ENCODE data around the gene FERMT1. TPM values are rescaled to one million over a fixed set of nuclear protein-coding genes. Genes with fewer than 3 reads are reported as not detected.

Gene FERMT1, protein sequence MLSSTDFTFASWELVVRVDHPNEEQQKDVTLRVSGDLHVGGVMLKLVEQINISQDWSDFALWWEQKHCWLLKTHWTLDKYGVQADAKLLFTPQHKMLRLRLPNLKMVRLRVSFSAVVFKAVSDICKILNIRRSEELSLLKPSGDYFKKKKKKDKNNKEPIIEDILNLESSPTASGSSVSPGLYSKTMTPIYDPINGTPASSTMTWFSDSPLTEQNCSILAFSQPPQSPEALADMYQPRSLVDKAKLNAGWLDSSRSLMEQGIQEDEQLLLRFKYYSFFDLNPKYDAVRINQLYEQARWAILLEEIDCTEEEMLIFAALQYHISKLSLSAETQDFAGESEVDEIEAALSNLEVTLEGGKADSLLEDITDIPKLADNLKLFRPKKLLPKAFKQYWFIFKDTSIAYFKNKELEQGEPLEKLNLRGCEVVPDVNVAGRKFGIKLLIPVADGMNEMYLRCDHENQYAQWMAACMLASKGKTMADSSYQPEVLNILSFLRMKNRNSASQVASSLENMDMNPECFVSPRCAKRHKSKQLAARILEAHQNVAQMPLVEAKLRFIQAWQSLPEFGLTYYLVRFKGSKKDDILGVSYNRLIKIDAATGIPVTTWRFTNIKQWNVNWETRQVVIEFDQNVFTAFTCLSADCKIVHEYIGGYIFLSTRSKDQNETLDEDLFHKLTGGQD
- 29.5 and 39.1 TPM in 2 replicates for total RNA-seq (2016; rRNA removed; fragmentation: Illumina TruSeq; extraction: Trizol)
- total RNA-seq (2016; cell fraction: cytosol; rRNA removed; fragmentation: Illumina TruSeq; extraction: Trizol; ENCODE audit: low read depth), result 4.8 and 6.7 TPM in 2 replicates
- total RNA-seq (2016; cell fraction: insoluble cytoplasmic fraction; rRNA removed; fragmentation: Illumina TruSeq; extraction: Trizol), result 29.9 and 33.9 TPM in 2 replicates
- 27.3 and 30.6 TPM in 2 replicates for total RNA-seq (2016; cell fraction: membrane; rRNA removed; fragmentation: Illumina TruSeq; extraction: Trizol)
- total RNA-seq (2016; cell fraction: nucleus; rRNA removed; fragmentation: Illumina TruSeq; extraction: Trizol), result 18.7 and 22.5 TPM in 2 replicates
- polyA plus RNA-seq (2011; rRNA removed), result 15.1 and 15.8 TPM in 2 replicates
- 8.4 and 8.5 TPM in 2 replicates for polyA plus RNA-seq (2011; cell fraction: cytosol; rRNA removed)
- polyA plus RNA-seq (2011; cell fraction: nucleus; rRNA removed), result 9.7 and 11.7 TPM in 2 replicates
- polyA plus RNA-seq (2012), result 9.2 and 11.7 TPM in 2 replicates
- polyA plus RNA-seq (2016; cell fraction: cytosol; fragmentation: Illumina TruSeq; extraction: Trizol; ENCODE audit: low read depth), result 4.0 and 4.4 TPM in 2 replicates
- polyA plus RNA-seq (2016; cell fraction: insoluble cytoplasmic fraction; fragmentation: Illumina TruSeq; extraction: Trizol; ENCODE audit: low read depth), result 30.4 and 37.6 TPM in 2 replicates
- polyA plus RNA-seq (2016; cell fraction: membrane; fragmentation: Illumina TruSeq; extraction: Trizol; ENCODE audit: low read depth), result 18.3 and 18.7 TPM in 2 replicates
- polyA plus RNA-seq (2016; cell fraction: nucleus; fragmentation: Illumina TruSeq; extraction: Trizol; ENCODE audit: insufficient read depth, low read depth), result 23.6 and 24.8 TPM in 2 replicates
- polyA minus RNA-seq (2011; rRNA and poly(A)+ RNA removed; ENCODE audit: low replicate concordance), result 11.6 and 13.1 TPM in 2 replicates
- 13.8 and 15.1 TPM in 2 replicates for polyA minus RNA-seq (2011; cell fraction: cytosol; rRNA and poly(A)+ RNA removed)
- polyA minus RNA-seq (2011; cell fraction: nucleus; rRNA and poly(A)+ RNA removed), result 21.9 and 29.1 TPM in 2 replicates
- Bru-seq, nascent RNA, result percentile 79 among the genes with signal in this experiment
- BruChase-seq, experiment 1, labeled RNA remaining after a 6-hour chase, result percentile 76 among the genes with signal in this experiment
- percentile 71 among the genes with signal in this experiment for BruChase-seq, experiment 2, labeled RNA remaining after a 2-hour chase
- long read RNA-seq, experiment 1, full-length matches to known transcripts, result 1 of 34 reads
- long read RNA-seq, experiment 1, partial matches to known transcripts, result 25 of 34 reads
- long read RNA-seq, experiment 1, other reads (novel, unspliced or antisense), result 8 of 34 reads
- long read RNA-seq, experiment 2, full-length matches to known transcripts, result 2 of 40 reads
- long read RNA-seq, experiment 2, partial matches to known transcripts, result 32 of 40 reads
- long read RNA-seq, experiment 2, other reads (novel, unspliced or antisense), result 6 of 40 reads

DNA sequence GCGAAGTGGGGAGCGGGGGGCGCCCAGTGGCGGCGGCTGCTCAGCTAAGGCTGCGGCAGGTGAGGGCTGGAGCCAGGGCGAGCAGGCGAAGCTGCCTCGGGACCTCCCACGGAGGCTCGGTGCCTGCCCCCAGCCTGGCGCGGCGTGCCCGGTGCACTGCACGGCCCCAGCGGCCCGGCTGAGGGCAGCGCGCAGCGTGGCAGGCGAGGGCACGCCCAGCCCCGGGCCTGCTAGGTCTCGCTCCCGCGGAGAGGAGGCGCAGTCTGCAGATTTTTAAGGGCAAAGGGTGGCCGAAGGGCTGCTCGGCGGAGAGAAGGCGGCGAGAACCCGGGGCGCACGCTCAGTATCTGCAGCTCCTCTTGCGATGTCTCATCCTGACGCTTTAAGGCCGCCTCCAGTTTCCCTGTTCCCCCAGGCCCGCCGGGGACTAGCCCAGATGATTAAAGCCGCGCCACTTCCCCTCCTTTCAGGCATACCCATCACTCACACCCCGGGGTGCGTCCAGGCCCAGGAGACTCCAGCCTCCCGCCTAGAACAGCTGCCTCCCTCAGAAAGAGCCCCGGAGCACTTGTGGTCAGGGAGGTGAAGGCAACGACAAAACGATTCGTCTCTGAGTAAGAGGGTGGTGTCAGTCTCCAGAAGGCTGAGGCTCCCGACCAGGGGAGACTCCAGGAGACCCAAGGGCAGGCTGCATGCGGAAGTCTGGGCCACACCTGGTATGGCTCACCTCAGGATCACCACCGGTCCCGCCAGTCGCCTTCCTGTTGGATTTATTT lies at the start of gene FERMT1:
TSS of gene FERMT1 (minus strand) at position 158 of the 776 bp plus-strand sequence. CDS start 3,476 bp downstream, outside the sequence.
- ChIA-PET CTCF (ENCODE audit: low intra/inter-chr PET ratio, low total read pairs) (no interaction called here), POLR2A (interaction anchor here (0.8 to 2.2 kb wide), 13 partner anchors 9 to 609 kb away, joined by 3 to 11 read pairs (median 4); partner anchors contain the start of genes MCM8 and TRMT6)
- TSS peak; percentile 99 for BruUV-seq (replicated peaks)
- Histone ChIP-seq H3K4me2 (ENCODE audit: low read depth, low read length) (peak within 1 kb of the TSS; percentile 94), H3K79me2 (ENCODE audit: insufficient read depth, low read length) (peaks cover 13% of the 10 kb centered on the region), H3K27me3 (ENCODE audit: control insufficient read depth in 1 of 2, insufficient read depth in 2 of 2, low read length in 2 of 2) (peaks cover 0 to 5% of the 10 kb centered on the region in 2 experiments; a peak in 1 of 5 replicates), H3K9ac (ENCODE audit: insufficient read depth, low read depth, low read length) (peak within 1 kb of the TSS; percentile 80), H3K4me1 (ENCODE audit: insufficient read depth, low read length) (peaks cover 26% of the 10 kb centered on the region), H3K9me3 (ENCODE audit: low read length) (no peaks in the 10 kb centered on the region), H3K36me3 (replicated peaks in 1 of 2; ENCODE audit: control insufficient read depth in 1 of 2, insufficient read depth in 2 of 2, low read length in 2 of 2) (peaks cover 1 to 5% of the 10 kb centered on the region in 2 experiments; a peak in 3 of 5 replicates), H2AFZ (ENCODE audit: low read length) (peak within 1 kb of the TSS; percentile 84), H4K20me1 (ENCODE audit: insufficient read depth, low read length) (no peaks in the 10 kb centered on the region), H3K27ac (ENCODE audit: extremely low read length, insufficient read depth, low read length) (peak within 1 kb of the TSS; percentile 76), H3K4me3 (replicated peaks in 1 of 3; ENCODE audit: insufficient read depth in 1 of 3, low read depth in 2 of 3, low read length in 3 of 3) (peak within 1 kb of the TSS; percentile 71 to 79 (median 74))
- DNase-seq (ENCODE audit: low spot score), result peak; percentile 84
- 2% methylated on average over 46 of the region's 55 CpGs for WGBS (ENCODE audit: low lambda C conversion rate)
- peak; percentile 15 for FAIRE-seq
- intact Hi-C loops (cut with micrococcal nuclease; ENCODE audit: unreplicated experiment), result no loop called here
- peak; percentile 97 for ATAC-seq
- in situ Hi-C loops (cut with HindIII; ENCODE audit: extremely low pct_ligation_motif_present, low pct_unique_long_range_greater_than_20kb), result no loop called here
- TF ChIP-seq ZNF766 (CRISPR knock-in tag; IDR thresholded peaks at IDR 0.05; ENCODE audit: borderline replicate concordance), result peak; percentile 89
- peak; percentile 91; the same call in 1 of the 2 replicates for TF ChIP-seq ZNF549 (CRISPR knock-in tag; IDR thresholded peaks at IDR 0.05)
- no peak for TF ChIP-seq XRCC5 (optimal IDR thresholded peaks at IDR 0.05; ENCODE audit: low read length)
- peak; percentile 93 for TF ChIP-seq ZBTB3 (CRISPR knock-in tag; IDR thresholded peaks at IDR 0.05; ENCODE audit: borderline replicate concordance, low read depth)
- TF ChIP-seq, protein P1, sequence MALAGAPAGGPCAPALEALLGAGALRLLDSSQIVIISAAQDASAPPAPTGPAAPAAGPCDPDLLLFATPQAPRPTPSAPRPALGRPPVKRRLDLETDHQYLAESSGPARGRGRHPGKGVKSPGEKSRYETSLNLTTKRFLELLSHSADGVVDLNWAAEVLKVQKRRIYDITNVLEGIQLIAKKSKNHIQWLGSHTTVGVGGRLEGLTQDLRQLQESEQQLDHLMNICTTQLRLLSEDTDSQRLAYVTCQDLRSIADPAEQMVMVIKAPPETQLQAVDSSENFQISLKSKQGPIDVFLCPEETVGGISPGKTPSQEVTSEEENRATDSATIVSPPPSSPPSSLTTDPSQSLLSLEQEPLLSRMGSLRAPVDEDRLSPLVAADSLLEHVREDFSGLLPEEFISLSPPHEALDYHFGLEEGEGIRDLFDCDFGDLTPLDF (CRISPR knock-in tag; IDR thresholded peaks at IDR 0.05), result peak; percentile 58
- TF ChIP-seq, protein P2, sequence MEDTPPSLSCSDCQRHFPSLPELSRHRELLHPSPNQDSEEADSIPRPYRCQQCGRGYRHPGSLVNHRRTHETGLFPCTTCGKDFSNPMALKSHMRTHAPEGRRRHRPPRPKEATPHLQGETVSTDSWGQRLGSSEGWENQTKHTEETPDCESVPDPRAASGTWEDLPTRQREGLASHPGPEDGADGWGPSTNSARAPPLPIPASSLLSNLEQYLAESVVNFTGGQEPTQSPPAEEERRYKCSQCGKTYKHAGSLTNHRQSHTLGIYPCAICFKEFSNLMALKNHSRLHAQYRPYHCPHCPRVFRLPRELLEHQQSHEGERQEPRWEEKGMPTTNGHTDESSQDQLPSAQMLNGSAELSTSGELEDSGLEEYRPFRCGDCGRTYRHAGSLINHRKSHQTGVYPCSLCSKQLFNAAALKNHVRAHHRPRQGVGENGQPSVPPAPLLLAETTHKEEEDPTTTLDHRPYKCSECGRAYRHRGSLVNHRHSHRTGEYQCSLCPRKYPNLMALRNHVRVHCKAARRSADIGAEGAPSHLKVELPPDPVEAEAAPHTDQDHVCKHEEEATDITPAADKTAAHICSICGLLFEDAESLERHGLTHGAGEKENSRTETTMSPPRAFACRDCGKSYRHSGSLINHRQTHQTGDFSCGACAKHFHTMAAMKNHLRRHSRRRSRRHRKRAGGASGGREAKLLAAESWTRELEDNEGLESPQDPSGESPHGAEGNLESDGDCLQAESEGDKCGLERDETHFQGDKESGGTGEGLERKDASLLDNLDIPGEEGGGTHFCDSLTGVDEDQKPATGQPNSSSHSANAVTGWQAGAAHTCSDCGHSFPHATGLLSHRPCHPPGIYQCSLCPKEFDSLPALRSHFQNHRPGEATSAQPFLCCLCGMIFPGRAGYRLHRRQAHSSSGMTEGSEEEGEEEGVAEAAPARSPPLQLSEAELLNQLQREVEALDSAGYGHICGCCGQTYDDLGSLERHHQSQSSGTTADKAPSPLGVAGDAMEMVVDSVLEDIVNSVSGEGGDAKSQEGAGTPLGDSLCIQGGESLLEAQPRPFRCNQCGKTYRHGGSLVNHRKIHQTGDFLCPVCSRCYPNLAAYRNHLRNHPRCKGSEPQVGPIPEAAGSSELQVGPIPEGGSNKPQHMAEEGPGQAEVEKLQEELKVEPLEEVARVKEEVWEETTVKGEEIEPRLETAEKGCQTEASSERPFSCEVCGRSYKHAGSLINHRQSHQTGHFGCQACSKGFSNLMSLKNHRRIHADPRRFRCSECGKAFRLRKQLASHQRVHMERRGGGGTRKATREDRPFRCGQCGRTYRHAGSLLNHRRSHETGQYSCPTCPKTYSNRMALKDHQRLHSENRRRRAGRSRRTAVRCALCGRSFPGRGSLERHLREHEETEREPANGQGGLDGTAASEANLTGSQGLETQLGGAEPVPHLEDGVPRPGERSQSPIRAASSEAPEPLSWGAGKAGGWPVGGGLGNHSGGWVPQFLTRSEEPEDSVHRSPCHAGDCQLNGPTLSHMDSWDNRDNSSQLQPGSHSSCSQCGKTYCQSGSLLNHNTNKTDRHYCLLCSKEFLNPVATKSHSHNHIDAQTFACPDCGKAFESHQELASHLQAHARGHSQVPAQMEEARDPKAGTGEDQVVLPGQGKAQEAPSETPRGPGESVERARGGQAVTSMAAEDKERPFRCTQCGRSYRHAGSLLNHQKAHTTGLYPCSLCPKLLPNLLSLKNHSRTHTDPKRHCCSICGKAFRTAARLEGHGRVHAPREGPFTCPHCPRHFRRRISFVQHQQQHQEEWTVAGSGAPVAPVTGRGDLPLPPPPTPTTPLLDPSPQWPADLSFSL (CRISPR knock-in tag; IDR thresholded peaks at IDR 0.05), result 0 out of 2 replicates have a peak, but pooled peaks have one; percentile 66
